ENCODE data around the gene OSBPL1A.

Gene OSBPL1A

DNA sequence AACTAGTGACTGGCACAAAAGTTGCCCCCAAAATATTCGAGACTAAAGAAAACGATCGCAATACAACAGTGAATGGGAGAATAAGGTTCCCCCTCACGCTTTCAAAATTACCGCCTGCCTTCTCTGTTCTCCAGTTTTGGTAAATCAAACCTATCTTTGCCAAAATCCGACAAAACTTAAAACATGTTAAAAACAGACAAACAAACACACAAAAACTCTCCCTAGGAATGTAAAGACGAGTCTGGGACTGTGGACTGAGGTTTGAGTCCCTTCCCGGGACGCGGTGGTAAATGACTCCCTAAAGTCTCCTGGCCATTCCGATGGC is 28.4 kb upstream of the OSBPL1A start:
- Histone ChIP-seq H3K27me3 (ENCODE audit: insufficient read depth, poor library complexity, severe bottlenecking) (no peaks in the 10 kb centered on the region), H3K4me3 (replicated peaks; ENCODE audit: insufficient read depth, low read length) (peak overlapping the region; percentile 70), H3K27ac (replicated peaks) (peak overlapping the region; percentile 93)
- TF ChIP-seq POLR2AphosphoS5 (IDR thresholded peaks at IDR 0.05; ENCODE audit: low read depth): no peak
- TF ChIP-seq SPI1 (IDR thresholded peaks at IDR 0.05; ENCODE audit: borderline replicate concordance, low read depth): no peak
- TF ChIP-seq, protein P1, sequence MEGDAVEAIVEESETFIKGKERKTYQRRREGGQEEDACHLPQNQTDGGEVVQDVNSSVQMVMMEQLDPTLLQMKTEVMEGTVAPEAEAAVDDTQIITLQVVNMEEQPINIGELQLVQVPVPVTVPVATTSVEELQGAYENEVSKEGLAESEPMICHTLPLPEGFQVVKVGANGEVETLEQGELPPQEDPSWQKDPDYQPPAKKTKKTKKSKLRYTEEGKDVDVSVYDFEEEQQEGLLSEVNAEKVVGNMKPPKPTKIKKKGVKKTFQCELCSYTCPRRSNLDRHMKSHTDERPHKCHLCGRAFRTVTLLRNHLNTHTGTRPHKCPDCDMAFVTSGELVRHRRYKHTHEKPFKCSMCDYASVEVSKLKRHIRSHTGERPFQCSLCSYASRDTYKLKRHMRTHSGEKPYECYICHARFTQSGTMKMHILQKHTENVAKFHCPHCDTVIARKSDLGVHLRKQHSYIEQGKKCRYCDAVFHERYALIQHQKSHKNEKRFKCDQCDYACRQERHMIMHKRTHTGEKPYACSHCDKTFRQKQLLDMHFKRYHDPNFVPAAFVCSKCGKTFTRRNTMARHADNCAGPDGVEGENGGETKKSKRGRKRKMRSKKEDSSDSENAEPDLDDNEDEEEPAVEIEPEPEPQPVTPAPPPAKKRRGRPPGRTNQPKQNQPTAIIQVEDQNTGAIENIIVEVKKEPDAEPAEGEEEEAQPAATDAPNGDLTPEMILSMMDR (IDR thresholded peaks at IDR 0.05; ENCODE audit: insufficient read depth, low read length): no peak
- no peak for TF ChIP-seq GABPA (IDR thresholded peaks at IDR 0.05; ENCODE audit: low read depth)
- TF ChIP-seq, protein P2, sequence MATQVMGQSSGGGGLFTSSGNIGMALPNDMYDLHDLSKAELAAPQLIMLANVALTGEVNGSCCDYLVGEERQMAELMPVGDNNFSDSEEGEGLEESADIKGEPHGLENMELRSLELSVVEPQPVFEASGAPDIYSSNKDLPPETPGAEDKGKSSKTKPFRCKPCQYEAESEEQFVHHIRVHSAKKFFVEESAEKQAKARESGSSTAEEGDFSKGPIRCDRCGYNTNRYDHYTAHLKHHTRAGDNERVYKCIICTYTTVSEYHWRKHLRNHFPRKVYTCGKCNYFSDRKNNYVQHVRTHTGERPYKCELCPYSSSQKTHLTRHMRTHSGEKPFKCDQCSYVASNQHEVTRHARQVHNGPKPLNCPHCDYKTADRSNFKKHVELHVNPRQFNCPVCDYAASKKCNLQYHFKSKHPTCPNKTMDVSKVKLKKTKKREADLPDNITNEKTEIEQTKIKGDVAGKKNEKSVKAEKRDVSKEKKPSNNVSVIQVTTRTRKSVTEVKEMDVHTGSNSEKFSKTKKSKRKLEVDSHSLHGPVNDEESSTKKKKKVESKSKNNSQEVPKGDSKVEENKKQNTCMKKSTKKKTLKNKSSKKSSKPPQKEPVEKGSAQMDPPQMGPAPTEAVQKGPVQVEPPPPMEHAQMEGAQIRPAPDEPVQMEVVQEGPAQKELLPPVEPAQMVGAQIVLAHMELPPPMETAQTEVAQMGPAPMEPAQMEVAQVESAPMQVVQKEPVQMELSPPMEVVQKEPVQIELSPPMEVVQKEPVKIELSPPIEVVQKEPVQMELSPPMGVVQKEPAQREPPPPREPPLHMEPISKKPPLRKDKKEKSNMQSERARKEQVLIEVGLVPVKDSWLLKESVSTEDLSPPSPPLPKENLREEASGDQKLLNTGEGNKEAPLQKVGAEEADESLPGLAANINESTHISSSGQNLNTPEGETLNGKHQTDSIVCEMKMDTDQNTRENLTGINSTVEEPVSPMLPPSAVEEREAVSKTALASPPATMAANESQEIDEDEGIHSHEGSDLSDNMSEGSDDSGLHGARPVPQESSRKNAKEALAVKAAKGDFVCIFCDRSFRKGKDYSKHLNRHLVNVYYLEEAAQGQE (IDR thresholded peaks at IDR 0.05; ENCODE audit: insufficient replicate concordance, low read depth): no peak
- DNase-seq (ENCODE audit: low read depth in 1 of 2, low spot score in 1 of 2): no peak

DNA sequence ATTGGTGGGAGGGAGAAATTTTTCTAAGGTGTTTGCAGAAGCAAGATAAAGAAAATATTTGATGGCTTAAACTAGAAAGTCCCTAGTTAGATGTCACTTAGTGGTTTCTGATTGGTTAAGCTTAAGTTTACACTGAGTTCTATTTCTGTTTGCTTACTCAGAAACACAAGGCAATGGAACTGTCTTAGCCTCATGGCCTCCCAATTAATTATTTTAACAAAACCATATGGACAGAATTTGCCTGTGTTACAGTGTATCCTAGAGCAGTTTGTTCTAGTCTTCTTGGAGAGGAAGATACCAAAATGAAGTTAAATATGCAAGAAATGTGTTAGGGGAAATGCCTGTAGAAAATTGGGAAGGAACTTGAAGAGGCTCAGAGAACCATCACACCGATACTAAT is 24.2 kb upstream of the OSBPL1A start:
- no peak for DNase-seq (ENCODE audit: low read depth in 1 of 2, low spot score in 1 of 2)
- Histone ChIP-seq H3K27me3 (ENCODE audit: insufficient read depth, poor library complexity, severe bottlenecking) (no peaks in the 10 kb centered on the region), H3K4me3 (replicated peaks; ENCODE audit: insufficient read depth, low read length) (no peak overlapping the region), H3K27ac (replicated peaks) (no peak overlapping the region)
- TF ChIP-seq, protein P2 (IDR thresholded peaks at IDR 0.05; ENCODE audit: insufficient replicate concordance, low read depth): no peak
- TF ChIP-seq SPI1 (IDR thresholded peaks at IDR 0.05; ENCODE audit: borderline replicate concordance, low read depth) (0 out of 2 replicates have a peak, but pooled peaks have one; percentile 8), POLR2AphosphoS5 (IDR thresholded peaks at IDR 0.05; ENCODE audit: low read depth) (no peak)
- TF ChIP-seq, protein P1 (IDR thresholded peaks at IDR 0.05; ENCODE audit: insufficient read depth, low read length): no peak

DNA sequence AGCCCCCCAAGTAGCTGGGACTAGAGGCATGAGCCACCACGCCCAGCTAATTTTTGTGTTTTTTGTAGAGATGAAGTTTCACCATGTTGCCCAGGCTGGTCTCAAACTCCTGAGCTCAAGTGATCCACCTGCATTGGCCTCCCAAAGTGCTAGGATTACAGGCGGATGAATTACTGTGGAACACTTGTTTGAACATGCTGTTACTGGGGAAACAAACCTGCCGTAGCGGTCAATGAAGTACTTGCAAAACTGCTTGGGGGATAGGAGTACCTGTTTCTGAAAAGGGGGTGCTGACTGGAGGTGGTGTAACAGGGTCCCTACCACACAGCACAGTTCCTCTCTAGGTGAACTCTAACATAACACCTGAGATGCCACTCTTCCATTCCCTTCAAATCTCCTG is 22.9 kb upstream of the OSBPL1A start:
- DNase-seq (ENCODE audit: low read depth in 1 of 2, low spot score in 1 of 2): no peak
- Histone ChIP-seq H3K4me3 (replicated peaks; ENCODE audit: insufficient read depth, low read length) (no peak overlapping the region), H3K27me3 (ENCODE audit: insufficient read depth, poor library complexity, severe bottlenecking) (no peaks in the 10 kb centered on the region), H3K27ac (replicated peaks) (no peak overlapping the region)
- TF ChIP-seq GABPA (IDR thresholded peaks at IDR 0.05; ENCODE audit: low read depth) (no peak), SPI1 (IDR thresholded peaks at IDR 0.05; ENCODE audit: borderline replicate concordance, low read depth) (no peak), POLR2AphosphoS5 (IDR thresholded peaks at IDR 0.05; ENCODE audit: low read depth) (no peak)
- TF ChIP-seq, protein P1 (IDR thresholded peaks at IDR 0.05; ENCODE audit: insufficient read depth, low read length): no peak
- TF ChIP-seq, protein P2 (IDR thresholded peaks at IDR 0.05; ENCODE audit: insufficient replicate concordance, low read depth): no peak

All from HL-60 (cell line).